ENCODE measurements around the gene RYK. TPM values are rescaled to one million over a fixed set of nuclear protein-coding genes. Genes with fewer than 3 reads are reported as not detected.

The RYK gene
- polyA plus RNA-seq, 2 of the 4 experiments (the other 2 are of a cell fraction) = 28.4 to 41.9 TPM

DNA sequence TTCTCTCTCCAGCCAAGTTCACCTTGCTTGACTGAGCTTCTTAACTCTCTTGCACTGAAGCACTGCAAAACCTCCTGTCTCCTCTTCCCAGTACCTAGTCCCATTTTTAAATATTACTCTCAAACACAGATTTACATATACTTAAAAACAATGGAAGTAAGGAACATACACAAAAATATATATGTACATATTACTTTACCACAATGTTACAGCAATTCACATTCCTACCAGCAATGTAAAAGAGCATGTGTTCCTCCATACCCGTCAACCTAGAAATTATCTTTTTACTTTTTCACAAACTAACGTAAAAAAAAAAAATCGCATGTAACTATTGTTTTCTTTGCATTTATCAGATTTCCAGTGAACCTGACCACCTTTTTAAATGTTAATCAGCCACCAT, 60.4 kb downstream of the RYK start:
- POLR2A ChIA-PET = no interaction called here
- no peak overlapping the region for H3K4me3 ChIP-seq
- FAIRE-seq = no peak

DNA sequence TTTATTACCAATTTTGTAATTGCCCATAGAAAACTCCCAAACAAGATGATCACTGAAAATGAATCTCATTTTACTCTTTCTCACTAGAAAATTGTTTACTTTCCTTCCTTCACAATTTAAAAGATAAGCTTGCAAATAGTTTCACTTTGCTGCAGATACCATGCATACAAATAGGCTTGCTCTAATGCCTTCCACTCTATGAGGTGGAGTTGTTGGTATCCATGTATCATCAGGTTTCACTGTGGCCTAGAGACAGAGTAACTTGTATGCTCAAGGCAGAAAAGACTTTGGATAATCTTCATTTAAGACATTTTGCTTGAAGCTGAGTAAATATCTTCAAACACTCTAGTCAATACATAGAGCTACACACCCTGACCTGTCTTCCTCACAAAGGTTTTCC, 60.8 kb downstream of the RYK start:
- ChIA-PET POLR2A (no interaction called here), CTCF (interaction anchor here (0.6 to 1.6 kb wide), 2 partner anchors 23 to 51 kb away, joined by 4 to 5 read pairs; no protein-coding TSS in a partner anchor)
- H3K4me3 ChIP-seq = no peak overlapping the region
- FAIRE-seq = no peak
- H3K4me1 ChIP-seq = no peaks in the 10 kb centered on the region
- no peaks in the 10 kb centered on the region for H3K9me3 ChIP-seq
- DNase-seq (ENCODE audit: low read depth in 1 of 2, low spot score in 1 of 2) = no peak
- no peak overlapping the region for H3K27ac ChIP-seq
- ATAC-seq = no peak
- no peak for TF ChIP-seq CHD2 (IDR thresholded peaks at IDR 0.05; ENCODE audit: low read length, partially characterized antibody)
- TF ChIP-seq JUNB (IDR thresholded peaks at IDR 0.05) = no peak
- no peak for TF ChIP-seq HOXB5 (CRISPR knock-in tag; IDR thresholded peaks at IDR 0.05)
- TF ChIP-seq KDM5A (IDR thresholded peaks at IDR 0.05) = no peak
- no peak for TF ChIP-seq CBX2 (IDR thresholded peaks at IDR 0.05; ENCODE audit: borderline replicate concordance, low read depth)
- TF ChIP-seq RFX5 (IDR thresholded peaks at IDR 0.05) = no peak
- TF ChIP-seq, protein P1, sequence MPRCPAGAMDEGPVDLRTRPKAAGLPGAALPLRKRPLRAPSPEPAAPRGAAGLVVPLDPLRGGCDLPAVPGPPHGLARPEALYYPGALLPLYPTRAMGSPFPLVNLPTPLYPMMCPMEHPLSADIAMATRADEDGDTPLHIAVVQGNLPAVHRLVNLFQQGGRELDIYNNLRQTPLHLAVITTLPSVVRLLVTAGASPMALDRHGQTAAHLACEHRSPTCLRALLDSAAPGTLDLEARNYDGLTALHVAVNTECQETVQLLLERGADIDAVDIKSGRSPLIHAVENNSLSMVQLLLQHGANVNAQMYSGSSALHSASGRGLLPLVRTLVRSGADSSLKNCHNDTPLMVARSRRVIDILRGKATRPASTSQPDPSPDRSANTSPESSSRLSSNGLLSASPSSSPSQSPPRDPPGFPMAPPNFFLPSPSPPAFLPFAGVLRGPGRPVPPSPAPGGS (IDR thresholded peaks at IDR 0.05) = no peak
- TF ChIP-seq NFE2L2 (conservative IDR thresholded peaks at IDR 0.05; ENCODE audit: low read length) = no peak
- TF ChIP-seq RNF2 (IDR thresholded peaks at IDR 0.05; ENCODE audit: borderline replicate concordance, low read depth) = no peak
- no peak for TF ChIP-seq FOSL2 (IDR thresholded peaks at IDR 0.05)
- TF ChIP-seq FOSL2 (CRISPR knock-in tag; IDR thresholded peaks at IDR 0.05) = no peak
- no peak for TF ChIP-seq ZFP36 (IDR thresholded peaks at IDR 0.05; ENCODE audit: borderline replicate concordance, partially characterized antibody)
- TF ChIP-seq PHF8 (IDR thresholded peaks at IDR 0.05; ENCODE audit: borderline replicate concordance, low read depth) = no peak
- TF ChIP-seq EHF (CRISPR knock-in tag; IDR thresholded peaks at IDR 0.05) = no peak
- no peak for TF ChIP-seq MAFK (IDR thresholded peaks at IDR 0.05; ENCODE audit: partially characterized antibody)
- TF ChIP-seq POLR2A (IDR thresholded peaks at IDR 0.05; ENCODE audit: low read length) = no peak
- H3K4me2 ChIP-seq = no peak overlapping the region

More for the DNA sequence above, 60.4 kb downstream of the RYK start:
- DNase-seq (ENCODE audit: low read depth in 1 of 2, low spot score in 1 of 2) (no peak), ATAC-seq (no peak)
- Histone ChIP-seq H3K4me1 (no peaks in the 10 kb centered on the region), H3K27ac (no peak overlapping the region), H3K4me2 (no peak overlapping the region), H3K9me3 (no peaks in the 10 kb centered on the region)
- 97% methylated on average over 3 of the region's 3 CpGs for WGBS (ENCODE audit: missing lambda C conversion rate)
- TF ChIP-seq MAZ (IDR thresholded peaks at IDR 0.05; ENCODE audit: borderline replicate concordance, low read depth, low read length) (no peak), NPAS2 (CRISPR knock-in tag; IDR thresholded peaks at IDR 0.05; ENCODE audit: borderline replicate concordance) (no peak)
- CTCF ChIA-PET = interaction anchor here (0.6 to 1.6 kb wide), 2 partner anchors 22 to 51 kb away, joined by 4 to 5 read pairs; no protein-coding TSS in a partner anchor

DNA sequence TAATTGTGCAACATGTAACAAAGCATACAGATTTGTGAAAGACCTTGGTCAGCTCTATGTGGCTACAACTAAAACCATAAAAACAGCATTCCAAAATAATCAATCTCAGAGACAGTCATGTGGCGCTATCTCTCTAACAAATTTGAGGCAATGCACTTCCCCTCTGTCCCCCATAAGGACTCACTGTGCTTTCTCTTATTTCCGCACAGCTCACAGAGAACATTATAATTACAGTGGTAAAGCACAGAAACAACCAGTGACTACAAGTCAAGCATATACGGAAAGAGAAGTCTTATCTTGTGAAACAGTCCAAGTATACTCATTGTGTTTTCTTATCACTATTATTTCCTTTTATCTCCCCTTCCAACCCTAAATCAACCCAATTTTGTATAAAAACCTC, 64.3 kb downstream of the RYK start:
- 95% methylated on average over 3 of the region's 3 CpGs for WGBS (ENCODE audit: missing lambda C conversion rate)
- DNase-seq (ENCODE audit: low read depth in 1 of 2, low spot score in 1 of 2) (no peak), FAIRE-seq (no peak), ATAC-seq (no peak)
- H3K9me3 ChIP-seq = no peaks in the 10 kb centered on the region
- TF ChIP-seq ZSCAN20 (CRISPR knock-in tag; IDR thresholded peaks at IDR 0.05) (no peak), TFCP2L1 (CRISPR knock-in tag; IDR thresholded peaks at IDR 0.05) (no peak), EP300 (IDR thresholded peaks at IDR 0.05) (no peak), HEYL (CRISPR knock-in tag; IDR thresholded peaks at IDR 0.05) (no peak), EHF (CRISPR knock-in tag; IDR thresholded peaks at IDR 0.05) (no peak), ZC3H11A (IDR thresholded peaks at IDR 0.05) (no peak), CEBPB (IDR thresholded peaks at IDR 0.05) (no peak), TP53 (CRISPR knock-in tag; IDR thresholded peaks at IDR 0.05) (no peak), NPAS2 (CRISPR knock-in tag; IDR thresholded peaks at IDR 0.05; ENCODE audit: borderline replicate concordance) (no peak), MYC (IDR thresholded peaks at IDR 0.05; ENCODE audit: borderline replicate concordance, low read length) (no peak)
- TF ChIP-seq, protein P2, sequence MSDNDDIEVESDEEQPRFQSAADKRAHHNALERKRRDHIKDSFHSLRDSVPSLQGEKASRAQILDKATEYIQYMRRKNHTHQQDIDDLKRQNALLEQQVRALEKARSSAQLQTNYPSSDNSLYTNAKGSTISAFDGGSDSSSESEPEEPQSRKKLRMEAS (IDR thresholded peaks at IDR 0.05) = no peak
- H3K4me3 ChIP-seq = no peak overlapping the region
- H3K4me2 ChIP-seq = no peak overlapping the region
- no peak overlapping the region for H3K27ac ChIP-seq
- POLR2A ChIA-PET = no interaction called here
- CTCF ChIA-PET = interaction anchor here (1.6 kb wide), 1 partner anchor 12 kb away, joined by 5 read pairs; no protein-coding TSS in a partner anchor
- no peaks in the 10 kb centered on the region for H3K4me1 ChIP-seq

Data from A549 (cell line).